Ascending aorta (tissue), 2 donors: ENCODE results near the gene PACSIN1. TPM values are rescaled to one million over a fixed set of nuclear protein-coding genes. Genes with fewer than 3 reads are reported as not detected.
A peak's percentile ranks its signal among the peaks of the same experiment; 100 is the strongest.

ENCODE experiments used
- DNase-seq, 2 donors: peaks; one replicate each; pipeline ENCODE4 v3.0.0-alpha.2; 2019; ENCODE audit warnings: low spot score in 2 of 2
- H3K27ac ChIP-seq, 2 donors: fragments of 200-600 bp; sonication (generic); one replicate each; pipeline ENCODE4 v1.5.1; 2016 to 2017; ENCODE audit warnings: mild to moderate bottlenecking in 1 of 2
- H3K27me3 ChIP-seq: fragments of 200-600 bp; sonication (generic); one replicate; pipeline ENCODE4 v1.5.1; 2017
- H3K36me3 ChIP-seq, 2 donors: fragments of 200-600 bp; sonication (generic); one replicate each; pipeline ENCODE4 v1.5.1; 2016
- H3K4me1 ChIP-seq, 2 donors: fragments of 200-600 bp; sonication (generic); one replicate each; pipeline ENCODE4 v1.5.1; 2016 to 2017; ENCODE audit warnings: mild to moderate bottlenecking in 1 of 2
- H3K4me3 ChIP-seq, 2 donors: fragments of 200-600 bp; sonication (generic); one replicate each; pipeline ENCODE4 v1.5.1; 2016 to 2017; ENCODE audit warnings: mild to moderate bottlenecking in 1 of 2
- H3K9me3 ChIP-seq, 2 donors: fragments of 200-600 bp; sonication (generic); one replicate each; pipeline ENCODE4 v1.5.1; 2016
- intact Hi-C: fragments of 100-400 bp; cut with DNase I; formaldehyde crosslinking; loops from one replicate; pipeline ENCODE4 v1.15.1; 2023
- total RNA-seq: library from RNA; depleted of rRNA; stranded (reverse); fragments of >200 nt; gene quantifications from one replicate; pipeline ENCODE4 v1.1.0, GENCODE V29; 2016
- TF ChIP-seq, protein P1 (sequence below), 3 experiments: fragments of 200-600 bp in 2 of 3; fragments of 450-650 bp in 1 of 3; sonication (generic) in 2 of 3; IDR thresholded peaks; one replicate each; pipeline ENCODE4 v1.5.1; 2016 to 2019; ENCODE audit warnings: antibody characterized with exemption in 3 of 3, mild to moderate bottlenecking in 1 of 3, moderate library complexity in 1 of 3

The PACSIN1 gene
- total RNA-seq, 1 donor from 2014 or later = not detected

DNA sequence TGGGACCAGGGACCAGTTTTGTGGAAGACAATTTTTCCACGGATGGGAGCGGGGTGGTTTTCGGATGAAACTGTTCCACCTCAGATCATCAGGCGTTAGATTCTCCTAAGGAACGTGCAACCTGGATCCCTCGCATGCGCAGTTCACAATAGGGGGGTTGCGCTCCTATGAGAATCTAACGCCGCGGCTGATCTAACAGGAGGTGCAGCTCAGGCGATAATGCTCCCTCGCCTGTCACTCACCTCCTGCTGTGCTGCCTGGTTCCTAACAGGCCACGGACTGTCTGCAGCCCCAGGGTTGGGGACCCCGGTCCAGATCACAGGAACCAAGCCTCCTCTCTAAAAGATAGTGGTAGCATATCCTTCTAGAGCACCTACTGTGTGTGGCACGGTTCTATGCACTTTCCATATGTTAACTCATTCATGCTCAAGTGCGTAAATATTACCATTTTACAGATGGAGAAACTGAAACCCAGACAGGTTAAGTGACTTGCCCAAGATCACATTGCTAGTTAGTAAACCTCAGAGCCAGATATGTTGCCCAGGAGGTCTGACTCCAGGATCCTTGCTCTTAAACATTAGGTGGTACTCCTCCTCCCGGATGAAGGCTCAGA lies 65.0 kb downstream of the PACSIN1 start:
- no peaks in the 10 kb centered on the region for H3K36me3 ChIP-seq
- H3K9me3 ChIP-seq = no peaks in the 10 kb centered on the region
- intact Hi-C loops = no loop called here
- TF ChIP-seq, protein P1, sequence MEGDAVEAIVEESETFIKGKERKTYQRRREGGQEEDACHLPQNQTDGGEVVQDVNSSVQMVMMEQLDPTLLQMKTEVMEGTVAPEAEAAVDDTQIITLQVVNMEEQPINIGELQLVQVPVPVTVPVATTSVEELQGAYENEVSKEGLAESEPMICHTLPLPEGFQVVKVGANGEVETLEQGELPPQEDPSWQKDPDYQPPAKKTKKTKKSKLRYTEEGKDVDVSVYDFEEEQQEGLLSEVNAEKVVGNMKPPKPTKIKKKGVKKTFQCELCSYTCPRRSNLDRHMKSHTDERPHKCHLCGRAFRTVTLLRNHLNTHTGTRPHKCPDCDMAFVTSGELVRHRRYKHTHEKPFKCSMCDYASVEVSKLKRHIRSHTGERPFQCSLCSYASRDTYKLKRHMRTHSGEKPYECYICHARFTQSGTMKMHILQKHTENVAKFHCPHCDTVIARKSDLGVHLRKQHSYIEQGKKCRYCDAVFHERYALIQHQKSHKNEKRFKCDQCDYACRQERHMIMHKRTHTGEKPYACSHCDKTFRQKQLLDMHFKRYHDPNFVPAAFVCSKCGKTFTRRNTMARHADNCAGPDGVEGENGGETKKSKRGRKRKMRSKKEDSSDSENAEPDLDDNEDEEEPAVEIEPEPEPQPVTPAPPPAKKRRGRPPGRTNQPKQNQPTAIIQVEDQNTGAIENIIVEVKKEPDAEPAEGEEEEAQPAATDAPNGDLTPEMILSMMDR (IDR thresholded peaks at IDR 0.05) = no peak
- peaks cover 0 to 8% of the 10 kb centered on the region in 2 donors for H3K4me1 ChIP-seq
- H3K27me3 ChIP-seq = no peaks in the 10 kb centered on the region
- H3K4me3 ChIP-seq = peak overlapping the region in 1 of 2 donors; percentile 15
- DNase-seq = no peak
- H3K27ac ChIP-seq = peak overlapping the region in 1 of 2 donors; percentile 60

DNA sequence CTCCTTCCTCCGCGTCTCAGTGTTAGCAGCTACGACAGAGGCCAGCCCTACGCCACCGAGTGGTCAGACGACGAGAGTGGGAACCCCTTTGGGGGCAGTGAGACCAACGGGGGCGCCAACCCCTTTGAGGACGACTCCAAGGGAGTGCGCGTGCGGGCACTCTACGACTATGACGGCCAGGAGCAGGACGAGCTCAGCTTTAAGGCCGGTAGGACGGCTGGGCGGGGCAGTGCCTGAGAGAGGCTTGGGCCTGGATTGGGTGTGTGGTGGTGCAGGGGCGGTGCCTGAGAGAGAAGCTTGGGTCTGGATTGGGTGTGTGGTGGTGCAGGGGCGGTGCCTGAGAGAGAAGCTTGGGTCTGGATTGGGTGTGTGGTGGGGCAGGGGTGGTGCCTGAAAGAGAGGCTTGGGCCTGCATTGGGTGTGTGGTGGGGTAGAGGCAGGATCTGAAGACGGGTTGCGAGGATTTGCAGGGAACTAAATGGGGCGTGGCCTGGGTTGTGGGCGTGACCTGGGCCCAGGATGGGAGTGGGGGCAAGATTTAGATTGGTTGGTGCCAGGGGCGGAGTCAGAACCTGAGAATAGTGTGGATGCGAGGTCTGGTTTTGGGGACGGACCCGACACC lies 65.8 kb downstream of the PACSIN1 start:
- Histone ChIP-seq H3K36me3 (no peaks in the 10 kb centered on the region), H3K27ac (peak overlapping the region in 1 of 2 donors; percentile 60), H3K27me3 (no peaks in the 10 kb centered on the region), H3K9me3 (no peaks in the 10 kb centered on the region), H3K4me3 (peak overlapping the region in 1 of 2 donors; percentile 52), H3K4me1 (peaks cover 0 to under 1% of the 10 kb centered on the region in 2 donors)
- peak in 1 of 2 donors; percentile 52 for DNase-seq
- intact Hi-C loops = no loop called here
- TF ChIP-seq, protein P1 (IDR thresholded peaks at IDR 0.05) = no peak

DNA sequence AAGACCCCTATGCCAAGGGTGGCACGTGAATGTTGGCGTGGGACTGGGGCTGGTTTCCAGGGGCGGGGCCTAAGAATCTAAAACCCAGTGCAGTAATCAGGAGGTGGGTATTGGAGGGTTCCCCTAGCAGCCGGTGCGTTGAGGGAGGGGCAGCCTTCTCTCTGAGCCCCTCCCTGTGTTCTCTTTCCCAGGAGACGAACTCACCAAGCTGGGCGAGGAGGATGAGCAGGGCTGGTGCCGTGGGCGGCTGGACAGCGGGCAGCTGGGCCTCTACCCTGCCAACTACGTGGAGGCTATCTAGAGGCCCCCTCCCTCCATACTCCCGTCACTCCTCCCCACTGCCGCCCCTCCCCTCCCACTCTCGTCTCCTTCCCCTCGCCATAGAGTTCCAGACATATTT lies 66.4 kb downstream of the PACSIN1 start:
- TF ChIP-seq, protein P1 (IDR thresholded peaks at IDR 0.05) = no peak
- no peak for DNase-seq
- H3K36me3 ChIP-seq = no peaks in the 10 kb centered on the region
- intact Hi-C loops = no loop called here
- H3K4me1 ChIP-seq = no peaks in the 10 kb centered on the region
- H3K9me3 ChIP-seq = no peaks in the 10 kb centered on the region
- H3K27me3 ChIP-seq = no peaks in the 10 kb centered on the region
- peak overlapping the region in 1 of 2 donors; percentile 52 for H3K4me3 ChIP-seq
- peak overlapping the region in 1 of 2 donors; percentile 33 for H3K27ac ChIP-seq

DNA sequence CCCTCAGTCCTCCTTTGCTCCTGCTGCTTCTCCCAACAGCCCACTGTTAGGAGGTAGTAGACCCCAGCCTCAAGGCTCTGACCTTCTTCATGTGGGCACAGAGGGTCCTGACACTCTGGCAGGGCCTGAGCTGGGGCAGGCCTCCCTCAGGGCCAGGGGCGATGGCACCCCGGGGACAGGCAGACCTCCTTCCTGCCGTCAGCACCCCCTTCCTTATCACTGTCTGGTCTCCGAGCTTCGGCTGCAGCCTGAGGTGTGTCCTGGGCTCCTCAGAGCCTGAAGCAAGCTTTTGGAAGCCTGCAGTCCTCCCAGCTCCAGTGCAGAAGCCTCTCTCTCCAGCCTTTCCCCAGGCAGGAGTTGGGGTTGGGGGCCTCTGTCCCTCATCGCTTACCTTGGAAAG lies 68.3 kb downstream of the PACSIN1 start:
- no peak overlapping the region for H3K4me3 ChIP-seq
- intact Hi-C loops = no loop called here
- TF ChIP-seq, protein P1 (IDR thresholded peaks at IDR 0.05) = no peak
- H3K4me1 ChIP-seq = no peaks in the 10 kb centered on the region
- H3K27me3 ChIP-seq = no peaks in the 10 kb centered on the region
- no peak for DNase-seq
- no peak overlapping the region for H3K27ac ChIP-seq
- H3K36me3 ChIP-seq = no peaks in the 10 kb centered on the region
- no peaks in the 10 kb centered on the region for H3K9me3 ChIP-seq

DNA sequence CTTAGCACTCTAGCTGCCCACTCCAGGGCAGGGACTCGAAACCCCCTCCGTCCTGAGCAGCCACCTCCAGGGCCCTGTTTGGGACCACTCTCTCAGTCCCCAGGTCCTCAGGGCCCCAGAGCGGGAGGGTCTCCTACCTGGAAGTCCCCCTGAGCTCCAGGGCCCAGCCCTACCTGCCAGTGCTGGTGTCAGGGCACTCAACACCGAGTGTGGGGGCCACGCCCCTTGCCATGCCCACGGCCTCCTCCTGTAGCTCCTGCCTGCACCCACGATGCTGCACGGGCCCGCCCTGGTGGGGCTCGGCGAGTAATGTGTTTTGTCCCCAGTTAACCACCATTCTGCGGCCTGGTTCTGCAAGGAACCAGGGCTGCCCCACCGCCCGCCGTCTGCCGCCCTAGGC lies 68.8 kb downstream of the PACSIN1 start:
- Histone ChIP-seq H3K27ac (no peak overlapping the region), H3K9me3 (no peaks in the 10 kb centered on the region), H3K36me3 (no peaks in the 10 kb centered on the region), H3K27me3 (no peaks in the 10 kb centered on the region), H3K4me3 (no peak overlapping the region), H3K4me1 (no peaks in the 10 kb centered on the region)
- no peak for DNase-seq
- intact Hi-C loops = no loop called here
- TF ChIP-seq, protein P1 (IDR thresholded peaks at IDR 0.05) = no peak
